ENCODE results near the gene SSTR3.
"Not testable (repeated sequence)": the region's sequence is repeated elsewhere in the genome, so short reads cannot be mapped to it uniquely, and the experiment has no call there.

SSTR3 gene

GRCh38 chr22:37183432-37184379 lies 28.6 kb downstream of the SSTR3 start:
- in situ Hi-C loops (cut with MboI; ENCODE audit: low sequenced_read_pairs), result no loop called here

- in situ Hi-C loops (cut with MboI; ENCODE audit: low sequenced_read_pairs), result no loop called here
Observed at GRCh38 chr22:37182949-37183245, 29.4 kb downstream of the SSTR3 start.

- in situ Hi-C loops (cut with MboI; ENCODE audit: low sequenced_read_pairs), result no loop called here
Observed at GRCh38 chr22:37182101-37182948, 30.0 kb downstream of the SSTR3 start.

GRCh38 chr22:37181681-37182080 lies 30.6 kb downstream of the SSTR3 start:
- in situ Hi-C loops (cut with MboI; ENCODE audit: low sequenced_read_pairs), result no loop called here

- in situ Hi-C loops (cut with MboI; ENCODE audit: low sequenced_read_pairs), result no loop called here
Observed at GRCh38 chr22:37180531-37181231, 31.6 kb downstream of the SSTR3 start.

- in situ Hi-C loops (cut with MboI; ENCODE audit: low sequenced_read_pairs), result no loop called here
Observed at GRCh38 chr22:37179622-37180420, 32.5 kb downstream of the SSTR3 start.

GRCh38 chr22:37179126-37179470 lies 33.2 kb downstream of the SSTR3 start:
- in situ Hi-C loops (cut with MboI; ENCODE audit: low sequenced_read_pairs), result no loop called here

- in situ Hi-C loops (cut with MboI; ENCODE audit: low sequenced_read_pairs), result no loop called here
Observed at GRCh38 chr22:37178350-37179125, 33.7 kb downstream of the SSTR3 start.

- in situ Hi-C loops (cut with MboI; ENCODE audit: low sequenced_read_pairs), result no loop called here
Observed at GRCh38 chr22:37177755-37178154, 34.5 kb downstream of the SSTR3 start.

- in situ Hi-C loops (cut with MboI; ENCODE audit: low sequenced_read_pairs), result no loop called here
Observed at GRCh38 chr22:37177221-37177620, 35.1 kb downstream of the SSTR3 start.

- in situ Hi-C loops (cut with MboI; ENCODE audit: low sequenced_read_pairs), result no loop called here
Observed at GRCh38 chr22:37176464-37177061, 35.7 kb downstream of the SSTR3 start.

- in situ Hi-C loops (cut with MboI; ENCODE audit: low sequenced_read_pairs), result no loop called here
Observed at GRCh38 chr22:37175414-37176281, 36.6 kb downstream of the SSTR3 start.

GRCh38 chr22:37174964-37175363 lies 37.3 kb downstream of the SSTR3 start:
- in situ Hi-C loops (cut with MboI; ENCODE audit: low sequenced_read_pairs), result no loop called here

- in situ Hi-C loops (cut with MboI; ENCODE audit: low sequenced_read_pairs), result no loop called here
Observed at GRCh38 chr22:37173709-37174108, 38.6 kb downstream of the SSTR3 start.

- in situ Hi-C loops (cut with MboI; ENCODE audit: low sequenced_read_pairs), result no loop called here
Observed at GRCh38 chr22:37172266-37173245, 39.7 kb downstream of the SSTR3 start.

- in situ Hi-C loops (cut with MboI; ENCODE audit: low sequenced_read_pairs), result no loop called here
Observed at GRCh38 chr22:37171662-37172061, 40.6 kb downstream of the SSTR3 start.

GRCh38 chr22:37170689-37171405 lies 41.4 kb downstream of the SSTR3 start:
- in situ Hi-C loops (cut with MboI; ENCODE audit: low sequenced_read_pairs), result not testable (repeated sequence)

All from HL-60/S4 treated with retinoic acid at 250 ng/mL for 4 days and 3 days (cell line).